ENCODE measurements around the gene TOR1B. TPM values are rescaled to one million over a fixed set of nuclear protein-coding genes. Genes with fewer than 3 reads are reported as not detected.
A peak's percentile ranks its signal among the peaks of the same experiment; 100 is the strongest.

The TOR1B gene
- polyA plus RNA-seq, 1 of the 3 experiments (the other 2 are of a cell fraction), result 37.4 TPM

GRCh38 chr9:129803676-129804060, 684 bp downstream of the TOR1B start:
- H3K4me3 ChIP-seq (ENCODE audit: low read depth in 2 of 2, low read length in 1 of 2), result peak overlapping the region; percentile 69 to 98
- H3F3A ChIP-seq (replicated peaks; ENCODE audit: insufficient read depth), result peaks cover 3% of the 10 kb centered on the region
- ChIA-PET POLR2A (interaction anchor here (0.7 to 0.8 kb wide), 2 partner anchors 11 to 14 kb away, joined by 3 to 4 read pairs; no protein-coding TSS in a partner anchor), CTCF (interaction anchor here (0.9 to 3.0 kb wide), 6 partner anchors 13 to 665 kb away, joined by 3 to 9 read pairs (median 6); no protein-coding TSS in a partner anchor)
- TF ChIP-seq FOXM1 (IDR thresholded peaks at IDR 0.05; ENCODE audit: low read depth) (no peak), MEF2A (IDR thresholded peaks at IDR 0.05; ENCODE audit: borderline replicate concordance, low read depth) (no peak), MXI1 (IDR thresholded peaks at IDR 0.05; ENCODE audit: low read depth, low read length) (0 out of 2 replicates have a peak, but pooled peaks have one; percentile 40), TAF1 (IDR thresholded peaks at IDR 0.05; ENCODE audit: borderline replicate concordance, low read depth, low read length) (no peak)
- peak overlapping the region; percentile 99 for H3K4me2 ChIP-seq
- peaks cover 8 to 14% of the 10 kb centered on the region in 2 experiments; a peak in 2 of 4 replicates for H3K4me1 ChIP-seq (ENCODE audit: control insufficient read depth in 1 of 2, insufficient read depth in 2 of 2, low read depth in 1 of 2, low read length in 1 of 2)
- H3K9me2 ChIP-seq, result no peaks in the 10 kb centered on the region
- peaks cover 6 to 12% of the 10 kb centered on the region in 2 experiments for H3K36me3 ChIP-seq (replicated peaks in 1 of 2; ENCODE audit: control insufficient read depth in 1 of 2, insufficient read depth in 2 of 2, low read length in 1 of 2)
- WGBS (ENCODE audit: low lambda C conversion rate), result 1% methylated on average over 12 of the region's 14 CpGs
- H2AFZ ChIP-seq (ENCODE audit: low read depth), result peak overlapping the region; percentile 95
- H3K27me3 ChIP-seq (ENCODE audit: insufficient read depth), result no peaks in the 10 kb centered on the region
- DNase-seq, result no peak
- peaks cover 26% of the 10 kb centered on the region for H3K79me2 ChIP-seq (ENCODE audit: insufficient read depth)
- peak overlapping the region in 1 of 2 experiments; percentile 50; a peak in 1 of 4 replicates for H3K27ac ChIP-seq (ENCODE audit: low read depth in 2 of 2, low read length in 1 of 2)
- no peaks in the 10 kb centered on the region for H3K9me3 ChIP-seq
- no peaks in the 10 kb centered on the region for H4K20me1 ChIP-seq (ENCODE audit: insufficient read depth)
- H3K9ac ChIP-seq, result peak overlapping the region; percentile 73

GRCh38 chr9:129806061-129806460, 3.1 kb downstream of the TOR1B start:
- Histone ChIP-seq H3F3A (replicated peaks; ENCODE audit: insufficient read depth) (peaks cover 9% of the 10 kb centered on the region), H3K9me3 (no peaks in the 10 kb centered on the region), H3K36me3 (replicated peaks in 1 of 2; ENCODE audit: control insufficient read depth in 1 of 2, insufficient read depth in 2 of 2, low read length in 1 of 2) (peaks cover 6 to 32% of the 10 kb centered on the region in 2 experiments), H3K27ac (ENCODE audit: low read depth in 2 of 2, low read length in 1 of 2) (no peak overlapping the region), H3K9me2 (no peaks in the 10 kb centered on the region), H3K4me1 (ENCODE audit: control insufficient read depth in 1 of 2, insufficient read depth in 2 of 2, low read depth in 1 of 2, low read length in 1 of 2) (peaks cover 8 to 14% of the 10 kb centered on the region in 2 experiments; a peak in 2 of 4 replicates), H3K27me3 (ENCODE audit: insufficient read depth) (no peaks in the 10 kb centered on the region), H2AFZ (ENCODE audit: low read depth) (no peak overlapping the region), H4K20me1 (ENCODE audit: insufficient read depth) (no peaks in the 10 kb centered on the region), H3K79me2 (ENCODE audit: insufficient read depth) (peaks cover 30% of the 10 kb centered on the region), H3K9ac (no peak overlapping the region), H3K4me2 (no peak overlapping the region), H3K4me3 (ENCODE audit: low read depth in 2 of 2, low read length in 1 of 2) (no peak overlapping the region)
- CTCF ChIA-PET, result no interaction called here
- POLR2A ChIA-PET, result interaction anchor here (1.3 kb wide), 1 partner anchor 8 kb away, joined by 3 read pairs; no protein-coding TSS in a partner anchor
- WGBS (ENCODE audit: low lambda C conversion rate), result 90% methylated on average over 4 of the region's 4 CpGs
- TF ChIP-seq TCF12 (IDR thresholded peaks at IDR 0.05), result no peak
- no peak for TF ChIP-seq MEF2A (IDR thresholded peaks at IDR 0.05; ENCODE audit: borderline replicate concordance, low read depth)
- no peak for TF ChIP-seq EP300 (IDR thresholded peaks at IDR 0.05; ENCODE audit: borderline replicate concordance in 1 of 2, low read depth in 1 of 2, low read length in 1 of 2)
- TF ChIP-seq, protein P1, sequence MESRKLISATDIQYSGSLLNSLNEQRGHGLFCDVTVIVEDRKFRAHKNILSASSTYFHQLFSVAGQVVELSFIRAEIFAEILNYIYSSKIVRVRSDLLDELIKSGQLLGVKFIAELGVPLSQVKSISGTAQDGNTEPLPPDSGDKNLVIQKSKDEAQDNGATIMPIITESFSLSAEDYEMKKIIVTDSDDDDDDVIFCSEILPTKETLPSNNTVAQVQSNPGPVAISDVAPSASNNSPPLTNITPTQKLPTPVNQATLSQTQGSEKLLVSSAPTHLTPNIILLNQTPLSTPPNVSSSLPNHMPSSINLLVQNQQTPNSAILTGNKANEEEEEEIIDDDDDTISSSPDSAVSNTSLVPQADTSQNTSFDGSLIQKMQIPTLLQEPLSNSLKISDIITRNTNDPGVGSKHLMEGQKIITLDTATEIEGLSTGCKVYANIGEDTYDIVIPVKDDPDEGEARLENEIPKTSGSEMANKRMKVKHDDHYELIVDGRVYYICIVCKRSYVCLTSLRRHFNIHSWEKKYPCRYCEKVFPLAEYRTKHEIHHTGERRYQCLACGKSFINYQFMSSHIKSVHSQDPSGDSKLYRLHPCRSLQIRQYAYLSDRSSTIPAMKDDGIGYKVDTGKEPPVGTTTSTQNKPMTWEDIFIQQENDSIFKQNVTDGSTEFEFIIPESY (IDR thresholded peaks at IDR 0.05; ENCODE audit: borderline replicate concordance, low read depth), result no peak
- TF ChIP-seq RXRA (IDR thresholded peaks at IDR 0.05; ENCODE audit: borderline replicate concordance, low read depth), result no peak
- TF ChIP-seq, protein P2, sequence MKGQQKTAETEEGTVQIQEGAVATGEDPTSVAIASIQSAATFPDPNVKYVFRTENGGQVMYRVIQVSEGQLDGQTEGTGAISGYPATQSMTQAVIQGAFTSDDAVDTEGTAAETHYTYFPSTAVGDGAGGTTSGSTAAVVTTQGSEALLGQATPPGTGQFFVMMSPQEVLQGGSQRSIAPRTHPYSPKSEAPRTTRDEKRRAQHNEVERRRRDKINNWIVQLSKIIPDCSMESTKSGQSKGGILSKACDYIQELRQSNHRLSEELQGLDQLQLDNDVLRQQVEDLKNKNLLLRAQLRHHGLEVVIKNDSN (IDR thresholded peaks at IDR 0.05; ENCODE audit: borderline replicate concordance, low read depth), result no peak
- no peak for TF ChIP-seq FOSL2 (IDR thresholded peaks at IDR 0.05; ENCODE audit: borderline replicate concordance, low read depth)
- no peak for TF ChIP-seq RCOR1 (IDR thresholded peaks at IDR 0.05; ENCODE audit: low read length)
- TF ChIP-seq SIN3A (IDR thresholded peaks at IDR 0.05; ENCODE audit: borderline replicate concordance, low read depth, low read length), result no peak
- no peak for TF ChIP-seq CHD2 (IDR thresholded peaks at IDR 0.05; ENCODE audit: low read length, partially characterized antibody)
- TF ChIP-seq MXI1 (IDR thresholded peaks at IDR 0.05; ENCODE audit: low read depth, low read length), result no peak
- no peak for TF ChIP-seq RFX5 (IDR thresholded peaks at IDR 0.05; ENCODE audit: low read length)
- TF ChIP-seq, protein P3, sequence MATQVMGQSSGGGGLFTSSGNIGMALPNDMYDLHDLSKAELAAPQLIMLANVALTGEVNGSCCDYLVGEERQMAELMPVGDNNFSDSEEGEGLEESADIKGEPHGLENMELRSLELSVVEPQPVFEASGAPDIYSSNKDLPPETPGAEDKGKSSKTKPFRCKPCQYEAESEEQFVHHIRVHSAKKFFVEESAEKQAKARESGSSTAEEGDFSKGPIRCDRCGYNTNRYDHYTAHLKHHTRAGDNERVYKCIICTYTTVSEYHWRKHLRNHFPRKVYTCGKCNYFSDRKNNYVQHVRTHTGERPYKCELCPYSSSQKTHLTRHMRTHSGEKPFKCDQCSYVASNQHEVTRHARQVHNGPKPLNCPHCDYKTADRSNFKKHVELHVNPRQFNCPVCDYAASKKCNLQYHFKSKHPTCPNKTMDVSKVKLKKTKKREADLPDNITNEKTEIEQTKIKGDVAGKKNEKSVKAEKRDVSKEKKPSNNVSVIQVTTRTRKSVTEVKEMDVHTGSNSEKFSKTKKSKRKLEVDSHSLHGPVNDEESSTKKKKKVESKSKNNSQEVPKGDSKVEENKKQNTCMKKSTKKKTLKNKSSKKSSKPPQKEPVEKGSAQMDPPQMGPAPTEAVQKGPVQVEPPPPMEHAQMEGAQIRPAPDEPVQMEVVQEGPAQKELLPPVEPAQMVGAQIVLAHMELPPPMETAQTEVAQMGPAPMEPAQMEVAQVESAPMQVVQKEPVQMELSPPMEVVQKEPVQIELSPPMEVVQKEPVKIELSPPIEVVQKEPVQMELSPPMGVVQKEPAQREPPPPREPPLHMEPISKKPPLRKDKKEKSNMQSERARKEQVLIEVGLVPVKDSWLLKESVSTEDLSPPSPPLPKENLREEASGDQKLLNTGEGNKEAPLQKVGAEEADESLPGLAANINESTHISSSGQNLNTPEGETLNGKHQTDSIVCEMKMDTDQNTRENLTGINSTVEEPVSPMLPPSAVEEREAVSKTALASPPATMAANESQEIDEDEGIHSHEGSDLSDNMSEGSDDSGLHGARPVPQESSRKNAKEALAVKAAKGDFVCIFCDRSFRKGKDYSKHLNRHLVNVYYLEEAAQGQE (IDR thresholded peaks at IDR 0.05; ENCODE audit: low read depth, low read length), result no peak
- no peak for TF ChIP-seq RAD21 (IDR thresholded peaks at IDR 0.05; ENCODE audit: low read length)
- no peak for TF ChIP-seq ELF1 (IDR thresholded peaks at IDR 0.05)
- no peak for TF ChIP-seq YY1 (IDR thresholded peaks at IDR 0.05; ENCODE audit: low read depth)
- TF ChIP-seq NFIC (IDR thresholded peaks at IDR 0.05; ENCODE audit: borderline replicate concordance), result no peak
- TF ChIP-seq, protein P4, sequence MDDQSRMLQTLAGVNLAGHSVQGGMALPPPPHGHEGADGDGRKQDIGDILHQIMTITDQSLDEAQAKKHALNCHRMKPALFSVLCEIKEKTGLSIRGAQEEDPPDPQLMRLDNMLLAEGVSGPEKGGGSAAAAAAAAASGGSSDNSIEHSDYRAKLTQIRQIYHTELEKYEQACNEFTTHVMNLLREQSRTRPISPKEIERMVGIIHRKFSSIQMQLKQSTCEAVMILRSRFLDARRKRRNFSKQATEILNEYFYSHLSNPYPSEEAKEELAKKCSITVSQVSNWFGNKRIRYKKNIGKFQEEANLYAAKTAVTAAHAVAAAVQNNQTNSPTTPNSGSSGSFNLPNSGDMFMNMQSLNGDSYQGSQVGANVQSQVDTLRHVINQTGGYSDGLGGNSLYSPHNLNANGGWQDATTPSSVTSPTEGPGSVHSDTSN (IDR thresholded peaks at IDR 0.05), result no peak
- no peak for DNase-seq
